ENCODE measurements around the gene FXYD6. TPM values are rescaled to one million over a fixed set of nuclear protein-coding genes. Genes with fewer than 3 reads are reported as not detected.
A peak's percentile ranks its signal among the peaks of the same experiment; 100 is the strongest.

Gene FXYD6
- total RNA-seq, 1 experiment from 2014 or later: not detected

- DNase-seq: no peak
- no peaks in the 10 kb centered on the region for H3K27me3 ChIP-seq (ENCODE audit: low read length)
- H3K27ac ChIP-seq (ENCODE audit: low read length): no peak overlapping the region
- peaks cover 10% of the 10 kb centered on the region for H3K4me1 ChIP-seq (ENCODE audit: low read length)
- H3K9ac ChIP-seq (ENCODE audit: low read length): no peak overlapping the region
- H2AFZ ChIP-seq (ENCODE audit: low read length): no peak overlapping the region
- no peak overlapping the region for H3K4me3 ChIP-seq (ENCODE audit: low read length)
- no peaks in the 10 kb centered on the region for H4K20me1 ChIP-seq (ENCODE audit: insufficient read depth, low read depth, low read length)
- no peaks in the 10 kb centered on the region for H3K36me3 ChIP-seq (ENCODE audit: insufficient read depth, low read length)
- no peaks in the 10 kb centered on the region for H3K9me2 ChIP-seq (replicated peaks; ENCODE audit: insufficient read depth, low read length)
- no peaks in the 10 kb centered on the region for H3K79me2 ChIP-seq (ENCODE audit: low read length)
- H3K9me3 ChIP-seq (ENCODE audit: low read length): no peaks in the 10 kb centered on the region
- no peak overlapping the region for H3K4me2 ChIP-seq (ENCODE audit: low read depth, low read length, poor library complexity, severe bottlenecking)
Observed at GRCh38 chr11:117793583-117793982, 82.9 kb downstream of the FXYD6 start.

- peak; percentile 67 for DNase-seq
- no peaks in the 10 kb centered on the region for H3K27me3 ChIP-seq (ENCODE audit: low read length)
Observed at GRCh38 chr11:117792992-117793391, 83.5 kb downstream of the FXYD6 start.

DNA sequence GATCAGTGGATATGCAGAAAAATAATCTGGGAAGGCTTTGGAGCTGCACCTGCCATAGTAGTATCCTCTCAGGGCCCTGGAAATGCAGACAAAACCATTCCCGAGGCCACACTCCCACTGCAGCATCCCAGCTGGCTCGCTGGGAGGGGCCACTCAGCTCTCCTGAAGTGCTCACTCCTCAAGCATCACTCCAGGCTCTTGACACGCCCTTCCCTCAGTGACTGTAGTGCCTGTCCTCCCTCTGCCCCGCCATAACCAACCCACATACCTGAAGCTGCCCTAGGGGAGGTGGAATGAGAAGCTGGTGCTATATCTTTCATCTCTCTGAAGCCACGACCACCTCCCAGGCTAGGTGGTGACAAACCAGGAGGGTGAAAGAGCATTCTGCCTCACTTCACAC lies 84.2 kb downstream of the FXYD6 start:
- Histone ChIP-seq H3K4me1 (ENCODE audit: low read length) (peaks cover 10% of the 10 kb centered on the region), H3K9me2 (replicated peaks; ENCODE audit: insufficient read depth, low read length) (no peaks in the 10 kb centered on the region), H3K9me3 (ENCODE audit: low read length) (no peaks in the 10 kb centered on the region), H4K20me1 (ENCODE audit: insufficient read depth, low read depth, low read length) (no peaks in the 10 kb centered on the region), H3K9ac (ENCODE audit: low read length) (no peak overlapping the region), H3K4me3 (ENCODE audit: low read length) (no peak overlapping the region), H3K27me3 (ENCODE audit: low read length) (no peaks in the 10 kb centered on the region), H2AFZ (ENCODE audit: low read length) (no peak overlapping the region), H3K79me2 (ENCODE audit: low read length) (no peaks in the 10 kb centered on the region), H3K27ac (ENCODE audit: low read length) (no peak overlapping the region), H3K36me3 (ENCODE audit: insufficient read depth, low read length) (no peaks in the 10 kb centered on the region), H3K4me2 (ENCODE audit: low read depth, low read length, poor library complexity, severe bottlenecking) (no peak overlapping the region)
- no peak for DNase-seq

More at GRCh38 chr11:117792992-117793391, 83.5 kb downstream of the FXYD6 start:
- H3K9ac ChIP-seq (ENCODE audit: low read length): no peak overlapping the region
- no peak overlapping the region for H3K4me3 ChIP-seq (ENCODE audit: low read length)
- H3K79me2 ChIP-seq (ENCODE audit: low read length): no peaks in the 10 kb centered on the region
- H3K9me2 ChIP-seq (replicated peaks; ENCODE audit: insufficient read depth, low read length): no peaks in the 10 kb centered on the region
- H4K20me1 ChIP-seq (ENCODE audit: insufficient read depth, low read depth, low read length): no peaks in the 10 kb centered on the region
- H3K4me2 ChIP-seq (ENCODE audit: low read depth, low read length, poor library complexity, severe bottlenecking): no peak overlapping the region
- no peak overlapping the region for H3K27ac ChIP-seq (ENCODE audit: low read length)
- H3K9me3 ChIP-seq (ENCODE audit: low read length): no peaks in the 10 kb centered on the region
- H2AFZ ChIP-seq (ENCODE audit: low read length): no peak overlapping the region
- no peaks in the 10 kb centered on the region for H3K36me3 ChIP-seq (ENCODE audit: insufficient read depth, low read length)
- peaks cover 10% of the 10 kb centered on the region for H3K4me1 ChIP-seq (ENCODE audit: low read length)

DNA sequence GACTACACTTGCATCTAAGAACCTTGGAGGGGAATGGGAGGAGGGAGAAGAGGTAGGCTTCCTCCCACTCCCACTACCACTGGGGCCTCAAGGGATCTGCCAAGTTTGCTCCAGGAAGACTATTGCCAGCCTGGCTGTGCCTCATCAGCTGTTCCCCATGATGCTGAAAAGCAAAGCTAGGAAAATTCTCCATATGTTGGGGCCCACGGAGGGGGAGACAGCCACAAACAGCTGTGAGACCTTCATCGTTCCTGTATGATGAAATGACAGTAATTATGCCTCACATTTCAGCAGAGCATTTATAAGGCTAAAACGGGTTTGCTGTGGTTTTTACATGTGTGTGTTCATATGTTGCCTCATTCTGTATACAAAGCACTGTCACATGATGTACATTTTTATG lies 86.2 kb downstream of the FXYD6 start:
- no peak overlapping the region for H3K27ac ChIP-seq (ENCODE audit: low read length)
- no peak overlapping the region for H3K9ac ChIP-seq (ENCODE audit: low read length)
- no peaks in the 10 kb centered on the region for H3K79me2 ChIP-seq (ENCODE audit: low read length)
- H4K20me1 ChIP-seq (ENCODE audit: insufficient read depth, low read depth, low read length): no peaks in the 10 kb centered on the region
- H3K4me3 ChIP-seq (ENCODE audit: low read length): no peak overlapping the region
- no peak for DNase-seq
- no peaks in the 10 kb centered on the region for H3K9me2 ChIP-seq (replicated peaks; ENCODE audit: insufficient read depth, low read length)
- no peak overlapping the region for H2AFZ ChIP-seq (ENCODE audit: low read length)
- no peaks in the 10 kb centered on the region for H3K36me3 ChIP-seq (ENCODE audit: insufficient read depth, low read length)
- no peaks in the 10 kb centered on the region for H3K27me3 ChIP-seq (ENCODE audit: low read length)
- H3K9me3 ChIP-seq (ENCODE audit: low read length): no peaks in the 10 kb centered on the region
- H3K4me1 ChIP-seq (ENCODE audit: low read length): peaks cover 10% of the 10 kb centered on the region
- no peak overlapping the region for H3K4me2 ChIP-seq (ENCODE audit: low read depth, low read length, poor library complexity, severe bottlenecking)

DNA sequence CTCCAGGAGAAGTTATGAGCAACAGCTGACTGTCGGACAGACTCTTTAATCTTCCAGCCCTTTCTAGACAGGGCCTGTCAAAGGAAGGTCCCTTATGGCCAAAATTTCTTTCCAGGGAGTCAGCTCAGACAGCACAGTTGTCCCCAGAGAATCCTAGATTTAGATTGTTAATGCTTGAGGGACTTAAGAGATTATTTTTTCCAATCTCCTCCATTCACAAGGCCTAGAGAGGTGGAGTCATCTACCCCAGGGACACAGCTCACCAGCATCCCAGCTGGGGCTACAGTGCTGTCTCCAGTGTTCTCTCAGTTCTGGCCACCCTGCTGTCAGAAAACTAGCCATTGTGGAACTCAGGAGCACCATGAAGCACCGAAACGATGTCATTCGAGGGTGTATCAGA lies 87.2 kb downstream of the FXYD6 start:
- no peaks in the 10 kb centered on the region for H3K9me3 ChIP-seq (ENCODE audit: low read length)
- no peak overlapping the region for H3K9ac ChIP-seq (ENCODE audit: low read length)
- H3K9me2 ChIP-seq (replicated peaks; ENCODE audit: insufficient read depth, low read length): no peaks in the 10 kb centered on the region
- H3K27me3 ChIP-seq (ENCODE audit: low read length): no peaks in the 10 kb centered on the region
- H3K27ac ChIP-seq (ENCODE audit: low read length): no peak overlapping the region
- H3K79me2 ChIP-seq (ENCODE audit: low read length): no peaks in the 10 kb centered on the region
- no peaks in the 10 kb centered on the region for H4K20me1 ChIP-seq (ENCODE audit: insufficient read depth, low read depth, low read length)
- H3K4me2 ChIP-seq (ENCODE audit: low read depth, low read length, poor library complexity, severe bottlenecking): no peak overlapping the region
- DNase-seq: no peak
- H2AFZ ChIP-seq (ENCODE audit: low read length): no peak overlapping the region
- no peaks in the 10 kb centered on the region for H3K36me3 ChIP-seq (ENCODE audit: insufficient read depth, low read length)
- no peak overlapping the region for H3K4me3 ChIP-seq (ENCODE audit: low read length)
- H3K4me1 ChIP-seq (ENCODE audit: low read length): peaks cover 10% of the 10 kb centered on the region

Other genes with a start within 250 kb of the FXYD6 start
- not detected in 2 replicates for gene DSCAML1, start 79.4 kb downstream of the FXYD6 start, total RNA-seq (2014; rRNA removed; shearing (Covaris generic); ENCODE audit: low replicate concordance)
- gene FXYD2, start 51.9 kb downstream of the FXYD6 start, total RNA-seq (2014; rRNA removed; shearing (Covaris generic); ENCODE audit: low replicate concordance): 1.4 and 3.1 TPM in 2 replicates
- gene TMPRSS13, start 52.7 kb upstream of the FXYD6 start, total RNA-seq (2014; rRNA removed; shearing (Covaris generic); ENCODE audit: low replicate concordance): 0.69 and 1.1 TPM in 2 replicates
- gene IL10RA, start 109.7 kb upstream of the FXYD6 start, total RNA-seq (2014; rRNA removed; shearing (Covaris generic); ENCODE audit: low replicate concordance): 25.5 and 49.8 TPM in 2 replicates
- gene TMPRSS4, start 200.4 kb upstream of the FXYD6 start, total RNA-seq (2014; rRNA removed; shearing (Covaris generic); ENCODE audit: low replicate concordance): not detected in 2 replicates
- gene SMIM35, start 210.3 kb upstream of the FXYD6 start, total RNA-seq (2014; rRNA removed; shearing (Covaris generic); ENCODE audit: low replicate concordance): 0.04 TPM in 1 of 2 replicates, not detected in the other

Data from Karpas-422 (cell line).